ENCODE results near the gene DAB1. TPM values are rescaled to one million over a fixed set of nuclear protein-coding genes. Genes with fewer than 3 reads are reported as not detected.

DAB1 gene
- total and polyA plus RNA-seq, 10 of the 15 experiments (the other 5 are each of a cell fraction or from before 2014, with no cell fraction given) = 0.02 to 0.10 (median 0.03) TPM; not detected in 5

- intact Hi-C loops (cut with micrococcal nuclease; ENCODE audit: unreplicated experiment) = no loop called here
- no peak for TF ChIP-seq ATF7 (IDR thresholded peaks at IDR 0.05; ENCODE audit: low read depth)
- no peak for TF ChIP-seq NRF1 (conservative IDR thresholded peaks at IDR 0.05; ENCODE audit: low read depth, low read length)
- TF ChIP-seq ZSCAN29 (IDR thresholded peaks at IDR 0.05) = no peak
- TF ChIP-seq HDAC2 (IDR thresholded peaks at IDR 0.05) = no peak
- TF ChIP-seq POLR2A (IDR thresholded peaks at IDR 0.05; ENCODE audit: low read depth, low read length) = no peak
- TF ChIP-seq ZNF384 (IDR thresholded peaks at IDR 0.05; ENCODE audit: borderline replicate concordance, low read depth, low read length) = no peak
- no peaks in the 10 kb centered on the region for H3K4me1 ChIP-seq (ENCODE audit: control insufficient read depth, insufficient read depth, low read length)
- no peak for FAIRE-seq
- BruUV-seq (replicated peaks) = no TSS peak
- WGBS (ENCODE audit: insufficient coverage, insufficient replicate concordance, low lambda C conversion rate, missing lambda C conversion rate) = 0% methylated on average over 3 of the region's 3 CpGs
- H3K27me3 ChIP-seq (replicated peaks in 1 of 2; ENCODE audit: control insufficient read depth in 2 of 2, insufficient read depth in 2 of 2, low read length in 1 of 2) = no peaks in the 10 kb centered on the region; a peak in 1 of 4 replicates
- CTCF ChIA-PET = no interaction called here
- H3K9me3 ChIP-seq (replicated peaks; ENCODE audit: control insufficient read depth, insufficient read depth, low read length) = no peaks in the 10 kb centered on the region
- no peak for DNase-seq (ENCODE audit: low read depth, low spot score)
- SMC1A ChIA-PET (ENCODE audit: uncharacterized antibody, unreplicated experiment) = interaction anchor here (1.5 kb wide), 1 partner anchor 230 kb away, joined by 3 read pairs; no protein-coding TSS in a partner anchor
- no peaks in the 10 kb centered on the region for H3K36me3 ChIP-seq (ENCODE audit: control insufficient read depth in 2 of 2, insufficient read depth in 2 of 2, low read length in 1 of 2)
- no peak overlapping the region for H2AFZ ChIP-seq (ENCODE audit: control insufficient read depth, low read depth, low read length)
- no peak overlapping the region for H3K27ac ChIP-seq (ENCODE audit: control insufficient read depth, insufficient read depth)
- H4K20me1 ChIP-seq (ENCODE audit: control insufficient read depth, insufficient read depth) = no peaks in the 10 kb centered on the region
- in situ Hi-C loops (cut with MboI) = no loop called here
- no peak overlapping the region for H3K9ac ChIP-seq (ENCODE audit: control insufficient read depth, insufficient read depth, low read length)
- RAD21 ChIA-PET (ENCODE audit: unreplicated experiment) = no interaction called here
- no peak overlapping the region for H3K4me3 ChIP-seq
- ATAC-seq = no peak
- no peak overlapping the region for H3K4me2 ChIP-seq (ENCODE audit: control insufficient read depth, insufficient read depth)
- POLR2A ChIA-PET = no interaction called here
- H3K79me2 ChIP-seq (ENCODE audit: control insufficient read depth, insufficient read depth, low read length) = no peaks in the 10 kb centered on the region
These were observed 363.4 kb downstream of the DAB1 start for GRCh38 chr1:57060451-57060850.

GRCh38 chr1:57058652-57059501 is 365.0 kb downstream of the DAB1 start:
- Histone ChIP-seq H3K79me2 (ENCODE audit: control insufficient read depth, insufficient read depth, low read length) (no peaks in the 10 kb centered on the region), H3K27ac (ENCODE audit: control insufficient read depth, insufficient read depth) (no peak overlapping the region), H4K20me1 (ENCODE audit: control insufficient read depth, insufficient read depth) (no peaks in the 10 kb centered on the region), H3K9me3 (replicated peaks; ENCODE audit: control insufficient read depth, insufficient read depth, low read length) (no peaks in the 10 kb centered on the region), H3K27me3 (replicated peaks in 1 of 2; ENCODE audit: control insufficient read depth in 2 of 2, insufficient read depth in 2 of 2, low read length in 1 of 2) (no peaks in the 10 kb centered on the region; a peak in 1 of 4 replicates), H3K4me3 (no peak overlapping the region), H3K4me1 (ENCODE audit: control insufficient read depth, insufficient read depth, low read length) (no peaks in the 10 kb centered on the region), H3K9ac (ENCODE audit: control insufficient read depth, insufficient read depth, low read length) (no peak overlapping the region), H2AFZ (ENCODE audit: control insufficient read depth, low read depth, low read length) (no peak overlapping the region), H3K36me3 (ENCODE audit: control insufficient read depth in 2 of 2, insufficient read depth in 2 of 2, low read length in 1 of 2) (no peaks in the 10 kb centered on the region), H3K4me2 (ENCODE audit: control insufficient read depth, insufficient read depth) (no peak overlapping the region)
- DNase-seq (ENCODE audit: low read depth, low spot score) = no peak
- ChIA-PET CTCF (no interaction called here), RAD21 (ENCODE audit: unreplicated experiment) (no interaction called here), SMC1A (ENCODE audit: uncharacterized antibody, unreplicated experiment) (no interaction called here), POLR2A (no interaction called here)
- in situ Hi-C loops (cut with MboI) = no loop called here
- intact Hi-C loops (cut with micrococcal nuclease; ENCODE audit: unreplicated experiment) = no loop called here
- TF ChIP-seq CHD2 (IDR thresholded peaks at IDR 0.05; ENCODE audit: borderline replicate concordance, low read depth, low read length) (no peak), RELB (IDR thresholded peaks at IDR 0.05; ENCODE audit: low read depth) (no peak), NFYA (IDR thresholded peaks at IDR 0.05; ENCODE audit: borderline replicate concordance, low read depth, low read length) (no peak), MAX (IDR thresholded peaks at IDR 0.05; ENCODE audit: low read depth, low read length) (no peak), HDAC6 (IDR thresholded peaks at IDR 0.05; ENCODE audit: unreplicated experiment) (no peak), HDAC2 (IDR thresholded peaks at IDR 0.05) (no peak)
- BruUV-seq (replicated peaks) = no TSS peak
- WGBS (ENCODE audit: insufficient coverage, insufficient replicate concordance, low lambda C conversion rate, missing lambda C conversion rate) = 58% methylated on average over 6 of the region's 6 CpGs
- peak; percentile 47; the same call in 1 of the 3 replicates for ATAC-seq
- FAIRE-seq = no peak
